Fibroblast of lung (primary cell): ENCODE data around the gene ADAT2. TPM values are rescaled to one million over a fixed set of nuclear protein-coding genes. Genes with fewer than 3 reads are reported as not detected.
A peak's percentile ranks its signal among the peaks of the same experiment; 100 is the strongest.

Experiments used
- DNase-seq, 2 donors: peaks; one replicate each; pipeline versions ENCODE4 v3.0.0 to v3.0.0-alpha.2; 2010; ENCODE audit warnings: low read depth in 2 of 2
- H2AFZ ChIP-seq: 2 replicates; pipeline ENCODE4 v1.5.1; 2012; ENCODE audit warnings: low read length, control low read depth, inconsistent platforms
- H3K27ac ChIP-seq: 2 replicates; pipeline ENCODE4 v1.5.1; 2011; ENCODE audit warnings: low read length, control low read depth; ENCODE audit not compliant: insufficient read depth
- H3K27me3 ChIP-seq: 2 replicates; pipeline ENCODE4 v1.5.1; 2011; ENCODE audit warnings: mild to moderate bottlenecking, low read length; ENCODE audit not compliant: control insufficient read depth, insufficient read depth
- H3K36me3 ChIP-seq: 2 replicates; pipeline ENCODE4 v1.5.1; 2011; ENCODE audit warnings: low read length; ENCODE audit not compliant: control insufficient read depth, insufficient read depth
- H3K4me1 ChIP-seq: 2 replicates; pipeline ENCODE4 v1.5.1; 2011; ENCODE audit warnings: low read length; ENCODE audit not compliant: control insufficient read depth, insufficient read depth; ENCODE audit errors: extremely low read depth
- H3K4me2 ChIP-seq: 2 replicates; pipeline ENCODE4 v1.5.1; 2011; ENCODE audit warnings: low read length, control low read depth; ENCODE audit not compliant: insufficient read depth; ENCODE audit errors: extremely low read depth
- H3K4me3 ChIP-seq, 4 experiments: fragments of 200-600 bp in 1 of 4; sonication (generic) in 1 of 4; replicated peaks in 1 of 4; 2 replicates each; pipeline ENCODE4 v1.5.1; 2011 to 2016; ENCODE audit warnings: low read length in 4 of 4, low read depth in 3 of 4, mild to moderate bottlenecking in 3 of 4, control low read depth in 2 of 4, inconsistent platforms in 1 of 4, mixed read lengths in 1 of 4; ENCODE audit not compliant: insufficient read depth in 1 of 4; ENCODE audit errors: control extremely low read depth in 1 of 4
- H3K79me2 ChIP-seq: 2 replicates; pipeline ENCODE4 v1.5.1; 2012; ENCODE audit warnings: mild to moderate bottlenecking, low read length, inconsistent platforms; ENCODE audit not compliant: control insufficient read depth, insufficient read depth
- H3K9ac ChIP-seq: 2 replicates; pipeline ENCODE4 v1.5.1; 2011; ENCODE audit warnings: mild to moderate bottlenecking, low read length, control low read depth; ENCODE audit not compliant: insufficient read depth
- H3K9me3 ChIP-seq: 2 replicates; pipeline ENCODE4 v1.5.1; 2012; ENCODE audit warnings: low read depth, low read length; ENCODE audit not compliant: control insufficient read depth, insufficient read depth
- H4K20me1 ChIP-seq: 2 replicates; pipeline ENCODE4 v1.5.1; 2011; ENCODE audit warnings: low read length; ENCODE audit not compliant: control insufficient read depth, insufficient read depth; ENCODE audit errors: extremely low read depth
- EZH2 ChIP-seq: IDR thresholded peaks from 2 replicates; pipeline ENCODE4 v1.5.1; 2012; ENCODE audit warnings: low read length, control low read depth, mild to moderate bottlenecking; ENCODE audit errors: missing control alignments
- polyA plus RNA-seq, 2 donors: library from polyadenylated mRNA; depleted of rRNA in 1 of 2; stranded (reverse) in 1 of 2; unstranded in 1 of 2; fragments of >200 nt; gene quantifications; 2 replicates each; pipeline ENCODE4 v1.2.1, GENCODE V29; 2011 to 2012; ENCODE audit warnings: missing spikeins in 1 of 2
- total RNA-seq: library from RNA; depleted of rRNA; stranded (reverse); fragments of >200 nt; gene quantifications from 2 replicates; pipeline ENCODE4 v1.2.1, GENCODE V29; 2014
- TF ChIP-seq, protein P1 (sequence below), 2 donors: IDR thresholded peaks in 1 of 2; conservative IDR thresholded peaks in 1 of 2; 1 replicate in 1 of 2; 2 replicates in 1 of 2; pipeline ENCODE4 v1.5.1; 2011 to 2012; ENCODE audit warnings: low read length in 2 of 2, control low read depth in 1 of 2, inconsistent platforms in 1 of 2, low read depth in 1 of 2, mild to moderate bottlenecking in 1 of 2

Gene ADAT2
- total and polyA plus RNA-seq, 2 donors (not counting 1 experiment from before 2014, with no cell fraction given) = 4.7 to 5.0 TPM

DNA sequence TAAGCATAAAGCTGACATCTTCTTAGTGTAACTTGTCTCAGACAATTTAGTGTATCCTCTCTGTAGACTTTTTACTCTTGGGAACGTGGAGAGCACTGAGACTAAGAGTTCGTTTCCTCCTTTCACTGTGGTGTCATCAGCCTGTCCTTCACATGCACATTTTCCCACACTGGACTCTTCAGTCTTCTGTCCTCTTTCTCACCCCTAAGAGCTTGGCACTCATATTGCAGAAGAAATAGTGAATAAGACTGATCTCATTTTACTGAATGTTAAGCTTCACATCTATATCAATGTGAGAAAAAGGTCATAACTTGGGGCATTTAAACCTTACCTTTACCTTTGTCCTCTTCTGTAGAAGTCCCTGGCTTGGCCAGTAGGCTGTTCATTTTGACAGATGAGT lies 35.5 kb upstream of the ADAT2 start:
- H3K4me1 ChIP-seq = peaks cover 2% of the 10 kb centered on the region
- H3K9ac ChIP-seq = no peak overlapping the region
- no peaks in the 10 kb centered on the region for H3K36me3 ChIP-seq
- H3K79me2 ChIP-seq = no peaks in the 10 kb centered on the region
- TF ChIP-seq EZH2 = no peak
- TF ChIP-seq, protein P1, sequence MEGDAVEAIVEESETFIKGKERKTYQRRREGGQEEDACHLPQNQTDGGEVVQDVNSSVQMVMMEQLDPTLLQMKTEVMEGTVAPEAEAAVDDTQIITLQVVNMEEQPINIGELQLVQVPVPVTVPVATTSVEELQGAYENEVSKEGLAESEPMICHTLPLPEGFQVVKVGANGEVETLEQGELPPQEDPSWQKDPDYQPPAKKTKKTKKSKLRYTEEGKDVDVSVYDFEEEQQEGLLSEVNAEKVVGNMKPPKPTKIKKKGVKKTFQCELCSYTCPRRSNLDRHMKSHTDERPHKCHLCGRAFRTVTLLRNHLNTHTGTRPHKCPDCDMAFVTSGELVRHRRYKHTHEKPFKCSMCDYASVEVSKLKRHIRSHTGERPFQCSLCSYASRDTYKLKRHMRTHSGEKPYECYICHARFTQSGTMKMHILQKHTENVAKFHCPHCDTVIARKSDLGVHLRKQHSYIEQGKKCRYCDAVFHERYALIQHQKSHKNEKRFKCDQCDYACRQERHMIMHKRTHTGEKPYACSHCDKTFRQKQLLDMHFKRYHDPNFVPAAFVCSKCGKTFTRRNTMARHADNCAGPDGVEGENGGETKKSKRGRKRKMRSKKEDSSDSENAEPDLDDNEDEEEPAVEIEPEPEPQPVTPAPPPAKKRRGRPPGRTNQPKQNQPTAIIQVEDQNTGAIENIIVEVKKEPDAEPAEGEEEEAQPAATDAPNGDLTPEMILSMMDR (conservative IDR thresholded peaks at IDR 0.05 in 1 of 2, IDR thresholded peaks at IDR 0.05 in 1 of 2; ENCODE audit: low read depth in 1 of 2, low read length in 2 of 2) = no peak
- no peaks in the 10 kb centered on the region for H3K27me3 ChIP-seq
- DNase-seq = peak in 1 of 2 donors; percentile 70
- H3K4me2 ChIP-seq = no peak overlapping the region
- no peaks in the 10 kb centered on the region for H4K20me1 ChIP-seq
- H3K9me3 ChIP-seq = no peaks in the 10 kb centered on the region
- no peak overlapping the region for H2AFZ ChIP-seq
- H3K4me3 ChIP-seq = no peak overlapping the region
- no peak overlapping the region for H3K27ac ChIP-seq

DNA sequence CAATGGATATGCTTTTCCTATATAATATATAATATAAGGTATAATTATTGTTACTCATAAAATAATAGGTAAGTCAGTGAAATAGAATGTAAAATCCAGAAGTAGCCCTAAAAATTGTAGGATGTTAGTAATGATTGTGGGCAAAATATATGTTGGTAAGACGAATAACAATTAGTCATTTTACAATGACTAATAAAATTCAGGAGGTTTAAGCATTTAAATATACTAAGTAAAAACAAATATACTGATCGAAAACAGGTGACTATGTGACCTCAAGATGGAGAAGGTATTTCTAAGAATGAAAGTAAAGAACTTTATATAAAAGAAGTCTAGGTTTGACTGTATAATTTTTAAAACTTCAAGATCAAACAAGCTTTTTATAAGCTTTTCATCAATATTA lies 32.1 kb upstream of the ADAT2 start:
- Histone ChIP-seq H4K20me1 (no peaks in the 10 kb centered on the region), H3K9me3 (no peaks in the 10 kb centered on the region), H3K27ac (no peak overlapping the region), H3K27me3 (no peaks in the 10 kb centered on the region), H3K4me1 (peaks cover 2% of the 10 kb centered on the region), H3K4me2 (no peak overlapping the region), H3K79me2 (no peaks in the 10 kb centered on the region), H3K36me3 (no peaks in the 10 kb centered on the region), H3K4me3 (no peak overlapping the region), H2AFZ (no peak overlapping the region), H3K9ac (no peak overlapping the region)
- DNase-seq = peak in 1 of 2 donors; percentile 5
- TF ChIP-seq, protein P1 (conservative IDR thresholded peaks at IDR 0.05 in 1 of 2, IDR thresholded peaks at IDR 0.05 in 1 of 2; ENCODE audit: low read depth in 1 of 2, low read length in 2 of 2) = no peak
- no peak for TF ChIP-seq EZH2

DNA sequence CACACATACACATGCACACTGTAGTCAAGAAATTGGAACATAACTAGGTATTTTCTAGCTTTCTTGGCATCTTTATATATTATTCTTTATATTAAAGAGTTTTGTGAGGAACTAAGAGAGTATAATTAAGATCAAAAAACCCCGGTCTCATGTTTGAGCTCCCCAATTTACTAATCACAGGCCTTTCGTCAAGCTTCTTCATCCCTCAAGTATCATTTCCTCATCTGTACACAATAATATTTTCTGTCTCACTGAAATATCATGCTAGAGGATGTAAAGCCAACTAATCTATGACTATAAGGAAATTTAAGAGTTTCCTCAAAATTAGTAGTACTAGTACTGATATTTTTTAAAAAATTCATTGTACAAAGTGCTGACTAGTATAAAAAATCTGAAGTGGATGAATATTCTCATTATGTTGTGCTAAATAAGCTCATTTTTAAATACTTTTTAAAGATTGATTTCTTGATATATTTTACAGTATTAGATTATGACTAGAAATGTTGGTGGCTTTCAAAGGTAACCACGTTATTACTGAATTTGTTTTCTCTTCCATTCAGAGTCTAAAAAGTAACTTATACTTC lies 28.1 kb upstream of the ADAT2 start:
- no peak overlapping the region for H3K9ac ChIP-seq
- no peak overlapping the region for H2AFZ ChIP-seq
- no peak overlapping the region for H3K4me2 ChIP-seq
- DNase-seq = no peak
- no peak overlapping the region for H3K27ac ChIP-seq
- no peaks in the 10 kb centered on the region for H3K9me3 ChIP-seq
- H3K27me3 ChIP-seq = no peaks in the 10 kb centered on the region
- H3K4me1 ChIP-seq = no peaks in the 10 kb centered on the region
- no peaks in the 10 kb centered on the region for H4K20me1 ChIP-seq
- H3K79me2 ChIP-seq = no peaks in the 10 kb centered on the region
- H3K4me3 ChIP-seq = no peak overlapping the region
- TF ChIP-seq, protein P1 (conservative IDR thresholded peaks at IDR 0.05 in 1 of 2, IDR thresholded peaks at IDR 0.05 in 1 of 2; ENCODE audit: low read depth in 1 of 2, low read length in 2 of 2) = no peak
- no peak for TF ChIP-seq EZH2
- H3K36me3 ChIP-seq = no peaks in the 10 kb centered on the region
